K562 (cell line): Measurements from ENCODE around the gene TMEM106B.

Experiments
- CHD2 ChIP-seq: IDR thresholded peaks from 2 replicates; pipeline ENCODE4 v1.6.1; 2011; ENCODE audit warnings: low read depth, low read length
- EZH2 ChIP-seq: IDR thresholded peaks from 2 replicates; pipeline ENCODE4 v1.6.1; 2012; ENCODE audit warnings: low read depth, mild to moderate bottlenecking, inconsistent platforms, low read length, borderline replicate concordance
- POLR2A ChIP-seq: fragments of 450-650 bp; conservative IDR thresholded peaks from 2 replicates; pipeline ENCODE4 v1.6.1; 2016
- SP1 ChIP-seq: sonication (generic); formaldehyde crosslinking; IDR thresholded peaks from 2 replicates; pipeline ENCODE4 v1.8.1; 2022; ENCODE audit warnings: mild to moderate bottlenecking, missing genetic modification reagents
- TEAD1 ChIP-seq, 2 experiments: fragments of 450-650 bp in 1 of 2; sonication (generic) in 1 of 2; formaldehyde crosslinking; IDR thresholded peaks; 2 replicates each; pipeline versions ENCODE4 v1.4.0 to v1.8.0; 2020 to 2022; ENCODE audit warnings: mild to moderate bottlenecking in 2 of 2, missing genetic modification reagents in 1 of 2
- ZC3H11A ChIP-seq: IDR thresholded peaks from 2 replicates; pipeline ENCODE4 v1.6.1; 2012; ENCODE audit warnings: low read depth, low read length, improper control_type of control experiment
- ZEB2 ChIP-seq: fragments of 450-650 bp; IDR thresholded peaks from 2 replicates; pipeline ENCODE4 v1.6.1; 2016
- ZNF143 ChIP-seq: sonication (generic); formaldehyde crosslinking; IDR thresholded peaks from 2 replicates; pipeline ENCODE4 v1.9.0; 2022; ENCODE audit warnings: mild to moderate bottlenecking, missing genetic modification reagents
- ZNF146 ChIP-seq: IDR thresholded peaks from one replicate; pipeline ENCODE4 v1.6.1; 2018; ENCODE audit warnings: missing compliant biosample characterization; ENCODE audit not compliant: unreplicated experiment
- TF ChIP-seq, protein P1 (sequence below): fragments of 450-650 bp; formaldehyde crosslinking; IDR thresholded peaks from 2 replicates; pipeline ENCODE4 v1.4.0; 2020; ENCODE audit warnings: mild to moderate bottlenecking, moderate library complexity
- TF ChIP-seq, protein P2 (sequence below), 2 experiments: fragments of 450-650 bp; IDR thresholded peaks; 2 replicates each; pipeline ENCODE4 v1.6.1; 2016
- TF ChIP-seq, protein P3 (sequence below): fragments of 250-450 bp; sonication (Bioruptor Pico); IDR thresholded peaks from 2 replicates; pipeline ENCODE4 v1.8.0; 2021; ENCODE audit warnings: borderline replicate concordance, mild to moderate bottlenecking, moderate library complexity; ENCODE audit not compliant: poor library complexity, severe bottlenecking
- TF ChIP-seq, protein P4 (sequence below): sonication (generic); formaldehyde crosslinking; IDR thresholded peaks from 2 replicates; pipeline ENCODE4 v1.8.0; 2023; ENCODE audit warnings: missing genetic modification reagents, mild to moderate bottlenecking, borderline replicate concordance

GRCh38 chr7:12281038-12281437 is 69.9 kb downstream of the TMEM106B start:
- TF ChIP-seq, protein P1, sequence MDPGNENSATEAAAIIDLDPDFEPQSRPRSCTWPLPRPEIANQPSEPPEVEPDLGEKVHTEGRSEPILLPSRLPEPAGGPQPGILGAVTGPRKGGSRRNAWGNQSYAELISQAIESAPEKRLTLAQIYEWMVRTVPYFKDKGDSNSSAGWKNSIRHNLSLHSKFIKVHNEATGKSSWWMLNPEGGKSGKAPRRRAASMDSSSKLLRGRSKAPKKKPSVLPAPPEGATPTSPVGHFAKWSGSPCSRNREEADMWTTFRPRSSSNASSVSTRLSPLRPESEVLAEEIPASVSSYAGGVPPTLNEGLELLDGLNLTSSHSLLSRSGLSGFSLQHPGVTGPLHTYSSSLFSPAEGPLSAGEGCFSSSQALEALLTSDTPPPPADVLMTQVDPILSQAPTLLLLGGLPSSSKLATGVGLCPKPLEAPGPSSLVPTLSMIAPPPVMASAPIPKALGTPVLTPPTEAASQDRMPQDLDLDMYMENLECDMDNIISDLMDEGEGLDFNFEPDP (CRISPR knock-in tag), result no peak
- no peak for TF ChIP-seq ZEB2
- TF ChIP-seq, protein P2, sequence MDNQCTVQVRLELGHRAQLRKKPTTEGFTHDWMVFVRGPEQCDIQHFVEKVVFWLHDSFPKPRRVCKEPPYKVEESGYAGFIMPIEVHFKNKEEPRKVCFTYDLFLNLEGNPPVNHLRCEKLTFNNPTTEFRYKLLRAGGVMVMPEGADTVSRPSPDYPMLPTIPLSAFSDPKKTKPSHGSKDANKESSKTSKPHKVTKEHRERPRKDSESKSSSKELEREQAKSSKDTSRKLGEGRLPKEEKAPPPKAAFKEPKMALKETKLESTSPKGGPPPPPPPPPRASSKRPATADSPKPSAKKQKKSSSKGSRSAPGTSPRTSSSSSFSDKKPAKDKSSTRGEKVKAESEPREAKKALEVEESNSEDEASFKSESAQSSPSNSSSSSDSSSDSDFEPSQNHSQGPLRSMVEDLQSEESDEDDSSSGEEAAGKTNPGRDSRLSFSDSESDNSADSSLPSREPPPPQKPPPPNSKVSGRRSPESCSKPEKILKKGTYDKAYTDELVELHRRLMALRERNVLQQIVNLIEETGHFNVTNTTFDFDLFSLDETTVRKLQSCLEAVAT (IDR thresholded peaks at IDR 0.05), result no peak
- no peak for TF ChIP-seq ZNF146 (CRISPR knock-in tag)
- TF ChIP-seq EZH2, result no peak
- TF ChIP-seq POLR2A, result no peak
- TF ChIP-seq, protein P3, sequence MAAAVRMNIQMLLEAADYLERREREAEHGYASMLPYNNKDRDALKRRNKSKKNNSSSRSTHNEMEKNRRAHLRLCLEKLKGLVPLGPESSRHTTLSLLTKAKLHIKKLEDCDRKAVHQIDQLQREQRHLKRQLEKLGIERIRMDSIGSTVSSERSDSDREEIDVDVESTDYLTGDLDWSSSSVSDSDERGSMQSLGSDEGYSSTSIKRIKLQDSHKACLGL (CRISPR knock-in tag), result no peak
- TF ChIP-seq ZC3H11A, result no peak
- no peak for TF ChIP-seq ZNF143
- no peak for TF ChIP-seq TEAD1 (CRISPR knock-in tag; IDR thresholded peaks at IDR 0.05)
- TF ChIP-seq CHD2, result no peak
- TF ChIP-seq, protein P4, sequence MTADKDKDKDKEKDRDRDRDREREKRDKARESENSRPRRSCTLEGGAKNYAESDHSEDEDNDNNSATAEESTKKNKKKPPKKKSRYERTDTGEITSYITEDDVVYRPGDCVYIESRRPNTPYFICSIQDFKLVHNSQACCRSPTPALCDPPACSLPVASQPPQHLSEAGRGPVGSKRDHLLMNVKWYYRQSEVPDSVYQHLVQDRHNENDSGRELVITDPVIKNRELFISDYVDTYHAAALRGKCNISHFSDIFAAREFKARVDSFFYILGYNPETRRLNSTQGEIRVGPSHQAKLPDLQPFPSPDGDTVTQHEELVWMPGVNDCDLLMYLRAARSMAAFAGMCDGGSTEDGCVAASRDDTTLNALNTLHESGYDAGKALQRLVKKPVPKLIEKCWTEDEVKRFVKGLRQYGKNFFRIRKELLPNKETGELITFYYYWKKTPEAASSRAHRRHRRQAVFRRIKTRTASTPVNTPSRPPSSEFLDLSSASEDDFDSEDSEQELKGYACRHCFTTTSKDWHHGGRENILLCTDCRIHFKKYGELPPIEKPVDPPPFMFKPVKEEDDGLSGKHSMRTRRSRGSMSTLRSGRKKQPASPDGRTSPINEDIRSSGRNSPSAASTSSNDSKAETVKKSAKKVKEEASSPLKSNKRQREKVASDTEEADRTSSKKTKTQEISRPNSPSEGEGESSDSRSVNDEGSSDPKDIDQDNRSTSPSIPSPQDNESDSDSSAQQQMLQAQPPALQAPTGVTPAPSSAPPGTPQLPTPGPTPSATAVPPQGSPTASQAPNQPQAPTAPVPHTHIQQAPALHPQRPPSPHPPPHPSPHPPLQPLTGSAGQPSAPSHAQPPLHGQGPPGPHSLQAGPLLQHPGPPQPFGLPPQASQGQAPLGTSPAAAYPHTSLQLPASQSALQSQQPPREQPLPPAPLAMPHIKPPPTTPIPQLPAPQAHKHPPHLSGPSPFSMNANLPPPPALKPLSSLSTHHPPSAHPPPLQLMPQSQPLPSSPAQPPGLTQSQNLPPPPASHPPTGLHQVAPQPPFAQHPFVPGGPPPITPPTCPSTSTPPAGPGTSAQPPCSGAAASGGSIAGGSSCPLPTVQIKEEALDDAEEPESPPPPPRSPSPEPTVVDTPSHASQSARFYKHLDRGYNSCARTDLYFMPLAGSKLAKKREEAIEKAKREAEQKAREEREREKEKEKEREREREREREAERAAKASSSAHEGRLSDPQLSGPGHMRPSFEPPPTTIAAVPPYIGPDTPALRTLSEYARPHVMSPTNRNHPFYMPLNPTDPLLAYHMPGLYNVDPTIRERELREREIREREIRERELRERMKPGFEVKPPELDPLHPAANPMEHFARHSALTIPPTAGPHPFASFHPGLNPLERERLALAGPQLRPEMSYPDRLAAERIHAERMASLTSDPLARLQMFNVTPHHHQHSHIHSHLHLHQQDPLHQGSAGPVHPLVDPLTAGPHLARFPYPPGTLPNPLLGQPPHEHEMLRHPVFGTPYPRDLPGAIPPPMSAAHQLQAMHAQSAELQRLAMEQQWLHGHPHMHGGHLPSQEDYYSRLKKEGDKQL (CRISPR knock-in tag), result no peak
- no peak for TF ChIP-seq SP1 (CRISPR knock-in tag)
